Measurements from ENCODE around the gene AKAIN1. TPM values are rescaled to one million over a fixed set of nuclear protein-coding genes. Genes with fewer than 3 reads are reported as not detected.

AKAIN1 gene
- total and polyA plus RNA-seq, 8 donors: 0.28 to 6.8 (median 0.81) TPM; not detected in 3

GRCh38 chr18:5095239-5095638 is 101.8 kb downstream of the AKAIN1 start:
- no peak for TF ChIP-seq CTCF (IDR thresholded peaks at IDR 0.05)
- Histone ChIP-seq H3K27ac (no peak overlapping the region), H3K36me3 (no peaks in the 10 kb centered on the region), H3K4me1 (no peaks in the 10 kb centered on the region), H3K27me3 (no peaks in the 10 kb centered on the region), H3K9me3 (no peaks in the 10 kb centered on the region), H3K4me3 (no peak overlapping the region)
- ATAC-seq (no peak), DNase-seq (no peak), FAIRE-seq (no peak)
- intact Hi-C loops (cut with DNase I): no loop called here
- WGBS, 2 donors: 74 to 82% methylated on average over 3 of the region's 3 CpGs

GRCh38 chr18:5093902-5094301 is 103.2 kb downstream of the AKAIN1 start:
- Histone ChIP-seq H3K4me1 (no peaks in the 10 kb centered on the region), H3K36me3 (no peaks in the 10 kb centered on the region), H3K9me3 (no peaks in the 10 kb centered on the region), H3K27ac (no peak overlapping the region), H3K4me3 (no peak overlapping the region), H3K27me3 (no peaks in the 10 kb centered on the region)
- WGBS, 2 donors: 33 to 45% methylated on average over 2 of the region's 2 CpGs
- ATAC-seq: no peak
- no peak for TF ChIP-seq CTCF (IDR thresholded peaks at IDR 0.05)
- DNase-seq: no peak
- intact Hi-C loops (cut with DNase I): no loop called here
- FAIRE-seq: no peak

Other genes starting within 250 kb of the AKAIN1 start
- 1 to 10 TPM; 4.8 to 7.9 (median 6.8) TPM for gene ZBTB14, start 98.5 kb upstream of the AKAIN1 start, total RNA-seq
- gene ZBTB14, start 98.5 kb upstream of the AKAIN1 start, polyA plus RNA-seq: 1 to 10 TPM; 3.6 to 7.7 TPM